ENCODE data around the gene TMEM35B. TPM values are rescaled to one million over a fixed set of nuclear protein-coding genes. Genes with fewer than 3 reads are reported as not detected.

TMEM35B gene
- 10 to 100 TPM; 28.2 to 31.3 TPM for total RNA-seq
- polyA plus RNA-seq (2013, experiment 1 of 2): 22.6 TPM
- 23.1 TPM for polyA plus RNA-seq (2013, experiment 2 of 2)
- long read RNA-seq, experiment 1, transcript TMEM35B-201 (3 exons, 922 nt): major isoform, 22 of 23 reads
- long read RNA-seq, experiment 1, partial matches to known transcripts: 1 of 23 reads
- long read RNA-seq, experiment 1, other reads (novel, unspliced or antisense): 0 of 23 reads
- long read RNA-seq, experiment 2, transcript TMEM35B-201 (3 exons, 922 nt): major isoform, 43 of 44 reads
- long read RNA-seq, experiment 2, partial matches to known transcripts: 0 of 44 reads
- long read RNA-seq, experiment 2, other reads (novel, unspliced or antisense): 1 of 44 reads
- long read RNA-seq, experiment 3, transcript TMEM35B-201 (3 exons, 922 nt): major isoform, 26 of 27 reads
- long read RNA-seq, experiment 3, partial matches to known transcripts: 0 of 27 reads
- long read RNA-seq, experiment 3, other reads (novel, unspliced or antisense): 1 of 27 reads
- long read RNA-seq, experiment 4, transcript TMEM35B-201 (3 exons, 922 nt): major isoform, 194 of 194 reads
- long read RNA-seq, experiment 4, partial matches to known transcripts: 0 of 194 reads
- long read RNA-seq, experiment 4, other reads (novel, unspliced or antisense): 0 of 194 reads

- Mint-ChIP-seq H3K4me1 (peaks cover 11% of the 10 kb centered on the region), H3K27me3 (ENCODE audit: insufficient read depth) (no peaks in the 10 kb centered on the region), H3K9me3 (no peaks in the 10 kb centered on the region), H3K36me3 (ENCODE audit: low read depth) (peaks cover 18% of the 10 kb centered on the region), H3K4me3 (peak within 1 kb of the TSS; percentile 90), H3K27ac (peak within 1 kb of the TSS; percentile 92)
- DNase-seq: peak; percentile 87
- Histone ChIP-seq H3K27ac (ENCODE audit: low read depth, low read length) (no peak within 1 kb of the TSS), H3K36me3 (ENCODE audit: control insufficient read depth, insufficient read depth, low read length) (peaks cover 14% of the 10 kb centered on the region), H3K27me3 (ENCODE audit: control insufficient read depth, insufficient read depth, low read length, poor library complexity, severe bottlenecking) (no peaks in the 10 kb centered on the region), H3K9me3 (ENCODE audit: control insufficient read depth, low read length) (no peaks in the 10 kb centered on the region), H3K4me3 (ENCODE audit: low read length) (peak within 1 kb of the TSS; percentile 96), H3K4me1 (ENCODE audit: control insufficient read depth, insufficient read depth, low read length) (peaks cover 4% of the 10 kb centered on the region), H3K9ac (ENCODE audit: extremely low read depth, low read length, poor library complexity, severe bottlenecking) (peak within 1 kb of the TSS; percentile 65)
- TF ChIP-seq CTCF (conservative IDR thresholded peaks at IDR 0.05): peak; percentile 23
- 2 to 4% methylated on average over 21 to 57 of the region's 58 CpGs for WGBS, 2 experiments (ENCODE audit: insufficient coverage in 1 of 2, insufficient read length in 1 of 2)
Measured at GRCh38 chr1:34984793-34985608, at the start of gene TMEM35B. Gene TMEM35B (minus strand): TSS chr1:34985347. CDS start chr1:34985305, 42 bp downstream.

- Mint-ChIP-seq H3K27me3 (ENCODE audit: insufficient read depth) (peaks cover 2% of the 10 kb centered on the region), H3K9me3 (peaks cover 18% of the 10 kb centered on the region), H3K27ac (no peak overlapping the region), H3K36me3 (ENCODE audit: low read depth) (peaks cover 9% of the 10 kb centered on the region), H3K4me3 (no peak overlapping the region), H3K4me1 (peaks cover 9% of the 10 kb centered on the region)
- Histone ChIP-seq H3K9ac (ENCODE audit: extremely low read depth, low read length, poor library complexity, severe bottlenecking) (no peak overlapping the region), H3K9me3 (ENCODE audit: control insufficient read depth, low read length) (peaks cover 20% of the 10 kb centered on the region), H3K27me3 (ENCODE audit: control insufficient read depth, insufficient read depth, low read length, poor library complexity, severe bottlenecking) (no peaks in the 10 kb centered on the region), H3K36me3 (ENCODE audit: control insufficient read depth, insufficient read depth, low read length) (peaks cover 5% of the 10 kb centered on the region), H3K27ac (ENCODE audit: low read depth, low read length) (no peak overlapping the region), H3K4me3 (ENCODE audit: low read length) (peak overlapping the region; percentile 98), H3K4me1 (ENCODE audit: control insufficient read depth, insufficient read depth, low read length) (no peaks in the 10 kb centered on the region)
- no peak for DNase-seq
- 100% methylated on average over 1 of the region's 1 CpG for WGBS, 2 experiments (ENCODE audit: insufficient coverage in 1 of 2, insufficient read length in 1 of 2)
- no peak for TF ChIP-seq CTCF (conservative IDR thresholded peaks at IDR 0.05)
Measured at GRCh38 chr1:35033346-35033745, 48.2 kb upstream of the TMEM35B start.

GRCh38 chr1:35032384-35032739 lies 47.2 kb upstream of the TMEM35B start:
- WGBS, 2 experiments (ENCODE audit: insufficient coverage in 1 of 2, insufficient read length in 1 of 2): 100% methylated on average over 1 of the region's 1 CpG; no CpG with 5 or more reads in 1 of the 2 experiments
- H3K27ac ChIP-seq (ENCODE audit: low read depth, low read length): no peak overlapping the region

More at GRCh38 chr1:35032384-35032739, 47.2 kb upstream of the TMEM35B start:
- Histone ChIP-seq H3K4me1 (ENCODE audit: control insufficient read depth, insufficient read depth, low read length) (no peaks in the 10 kb centered on the region), H3K4me3 (ENCODE audit: low read length) (peak overlapping the region; percentile 98), H3K27me3 (ENCODE audit: control insufficient read depth, insufficient read depth, low read length, poor library complexity, severe bottlenecking) (no peaks in the 10 kb centered on the region), H3K36me3 (ENCODE audit: control insufficient read depth, insufficient read depth, low read length) (peaks cover 6% of the 10 kb centered on the region), H3K9ac (ENCODE audit: extremely low read depth, low read length, poor library complexity, severe bottlenecking) (no peak overlapping the region), H3K9me3 (ENCODE audit: control insufficient read depth, low read length) (peaks cover 20% of the 10 kb centered on the region)
- no peak for TF ChIP-seq CTCF (conservative IDR thresholded peaks at IDR 0.05)
- Mint-ChIP-seq H3K9me3 (peaks cover 18% of the 10 kb centered on the region), H3K27ac (no peak overlapping the region), H3K4me3 (peak overlapping the region; percentile 88), H3K36me3 (ENCODE audit: low read depth) (peaks cover 13% of the 10 kb centered on the region), H3K27me3 (ENCODE audit: insufficient read depth) (peaks cover 2% of the 10 kb centered on the region), H3K4me1 (peaks cover 9% of the 10 kb centered on the region)
- no peak for DNase-seq

All from endodermal cell (in vitro differentiated cells).